GM19455 (cell line): ENCODE results near the gene TRIOBP.

Experiments used
- ATAC-seq: cut with Tn5 transposase; IDR thresholded peaks from one replicate; pipeline ENCODE4 v1.9.1; 2021; ENCODE audit not compliant: unreplicated experiment

Gene TRIOBP

GRCh38 chr22:37669586-37669985 is 27.3 kb upstream of the TRIOBP start:
- no peak for ATAC-seq

GRCh38 chr22:37672206-37672919 is 24.5 kb upstream of the TRIOBP start:
- no peak for ATAC-seq

GRCh38 chr22:37672920-37673455 is 23.9 kb upstream of the TRIOBP start:
- no peak for ATAC-seq

GRCh38 chr22:37674248-37674647 is 22.6 kb upstream of the TRIOBP start:
- ATAC-seq: no peak

GRCh38 chr22:37674951-37675929 is 21.6 kb upstream of the TRIOBP start, which contains the start of gene LGALS1:
Gene LGALS1 (plus strand): TSS chr22:37675636. CDS start chr22:37675703, 67 bp downstream.
- peak; percentile 39 for ATAC-seq

- no peak for ATAC-seq
Measured at GRCh38 chr22:37675930-37676735, 20.7 kb upstream of the TRIOBP start.

GRCh38 chr22:37676736-37677492 is 19.9 kb upstream of the TRIOBP start:
- peak; percentile 61 for ATAC-seq

- peak; percentile 8 for ATAC-seq
Measured at GRCh38 chr22:37677493-37677974, 19.3 kb upstream of the TRIOBP start.

- no peak for ATAC-seq
Measured at GRCh38 chr22:37678372-37678771, 18.5 kb upstream of the TRIOBP start.

GRCh38 chr22:37679670-37680069 is 17.2 kb upstream of the TRIOBP start:
- ATAC-seq: no peak

- no peak for ATAC-seq
Measured at GRCh38 chr22:37680191-37680851, 16.5 kb upstream of the TRIOBP start.

- no peak for ATAC-seq
Measured at GRCh38 chr22:37681001-37681424, 15.8 kb upstream of the TRIOBP start.

GRCh38 chr22:37681556-37682049 is 15.2 kb upstream of the TRIOBP start:
- ATAC-seq: no peak

- no peak for ATAC-seq
Measured at GRCh38 chr22:37684803-37685615, 11.8 kb upstream of the TRIOBP start.

GRCh38 chr22:37686002-37686982 is 10.6 kb upstream of the TRIOBP start, which contains the start of gene NOL12:
Gene NOL12 (plus strand): TSS chr22:37686343. CDS start chr22:37686393, 50 bp downstream.
- ATAC-seq: peak; percentile 79

- no peak for ATAC-seq
Measured at GRCh38 chr22:37690407-37690806, 6.4 kb upstream of the TRIOBP start.
